Measurements from ENCODE around the gene SNX13. TPM values are rescaled to one million over a fixed set of nuclear protein-coding genes. Genes with fewer than 3 reads are reported as not detected.
A peak's percentile ranks its signal among the peaks of the same experiment; 100 is the strongest.

Gene SNX13
- total RNA-seq, 1 donor from 2014 or later, result 32.9 TPM

DNA sequence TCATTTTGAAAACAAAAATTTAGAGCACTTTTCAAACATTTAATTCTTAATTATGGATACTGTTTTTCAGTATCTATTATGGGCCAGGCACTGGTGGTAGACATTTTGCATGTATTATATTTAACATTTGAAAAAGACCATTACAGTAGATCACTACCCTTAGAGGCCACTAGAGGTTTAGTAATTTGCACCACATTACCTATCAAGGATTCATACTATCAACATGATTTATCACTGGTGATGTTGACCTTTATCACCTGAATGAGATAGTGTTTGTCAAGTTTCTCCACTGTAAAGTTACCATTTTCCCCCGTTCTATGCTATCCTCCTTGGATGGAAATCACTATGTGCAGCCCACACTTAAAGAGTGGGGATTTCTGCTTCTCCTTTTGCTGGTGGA, 4.4 kb upstream of the SNX13 start:
- TF ChIP-seq, protein P1, sequence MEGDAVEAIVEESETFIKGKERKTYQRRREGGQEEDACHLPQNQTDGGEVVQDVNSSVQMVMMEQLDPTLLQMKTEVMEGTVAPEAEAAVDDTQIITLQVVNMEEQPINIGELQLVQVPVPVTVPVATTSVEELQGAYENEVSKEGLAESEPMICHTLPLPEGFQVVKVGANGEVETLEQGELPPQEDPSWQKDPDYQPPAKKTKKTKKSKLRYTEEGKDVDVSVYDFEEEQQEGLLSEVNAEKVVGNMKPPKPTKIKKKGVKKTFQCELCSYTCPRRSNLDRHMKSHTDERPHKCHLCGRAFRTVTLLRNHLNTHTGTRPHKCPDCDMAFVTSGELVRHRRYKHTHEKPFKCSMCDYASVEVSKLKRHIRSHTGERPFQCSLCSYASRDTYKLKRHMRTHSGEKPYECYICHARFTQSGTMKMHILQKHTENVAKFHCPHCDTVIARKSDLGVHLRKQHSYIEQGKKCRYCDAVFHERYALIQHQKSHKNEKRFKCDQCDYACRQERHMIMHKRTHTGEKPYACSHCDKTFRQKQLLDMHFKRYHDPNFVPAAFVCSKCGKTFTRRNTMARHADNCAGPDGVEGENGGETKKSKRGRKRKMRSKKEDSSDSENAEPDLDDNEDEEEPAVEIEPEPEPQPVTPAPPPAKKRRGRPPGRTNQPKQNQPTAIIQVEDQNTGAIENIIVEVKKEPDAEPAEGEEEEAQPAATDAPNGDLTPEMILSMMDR (IDR thresholded peaks at IDR 0.05; ENCODE audit: insufficient read depth, low read length, severe bottlenecking), result peak; percentile 4
- H3K36me3 ChIP-seq (ENCODE audit: control insufficient read depth, insufficient read depth, low read length), result no peaks in the 10 kb centered on the region
- DNase-seq (ENCODE audit: low read depth) (no peak), FAIRE-seq (no peak)
- no peak overlapping the region for H3K4me3 ChIP-seq (ENCODE audit: low read depth, low read length)
- no peaks in the 10 kb centered on the region for H3K27me3 ChIP-seq (ENCODE audit: control insufficient read depth, insufficient read depth, low read length)

DNA sequence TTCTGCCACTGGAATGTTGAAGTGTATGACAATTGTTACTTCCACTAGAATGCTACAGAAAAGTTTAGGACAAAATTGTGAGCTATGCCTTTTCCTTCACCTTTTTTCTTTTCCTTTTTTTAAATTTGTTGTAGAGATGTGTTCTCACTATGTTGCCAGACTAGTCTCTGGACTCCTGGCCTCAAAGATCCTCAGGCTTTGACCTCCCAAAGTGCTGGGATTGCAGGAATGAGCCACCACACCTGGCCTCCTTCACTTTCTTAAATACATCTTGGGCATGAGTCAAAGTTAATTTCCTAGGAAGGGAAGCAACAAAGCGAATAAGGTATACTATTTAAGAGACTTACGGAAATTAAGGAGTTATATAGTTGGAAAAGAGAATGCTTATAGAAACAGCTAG, 2.7 kb upstream of the SNX13 start:
- TF ChIP-seq, protein P1 (IDR thresholded peaks at IDR 0.05; ENCODE audit: insufficient read depth, low read length, severe bottlenecking), result no peak
- H3K27me3 ChIP-seq (ENCODE audit: control insufficient read depth, insufficient read depth, low read length), result no peaks in the 10 kb centered on the region
- no peak overlapping the region for H3K4me3 ChIP-seq (ENCODE audit: low read depth, low read length)
- DNase-seq (ENCODE audit: low read depth) (no peak), FAIRE-seq (no peak)
- H3K36me3 ChIP-seq (ENCODE audit: control insufficient read depth, insufficient read depth, low read length), result no peaks in the 10 kb centered on the region

DNA sequence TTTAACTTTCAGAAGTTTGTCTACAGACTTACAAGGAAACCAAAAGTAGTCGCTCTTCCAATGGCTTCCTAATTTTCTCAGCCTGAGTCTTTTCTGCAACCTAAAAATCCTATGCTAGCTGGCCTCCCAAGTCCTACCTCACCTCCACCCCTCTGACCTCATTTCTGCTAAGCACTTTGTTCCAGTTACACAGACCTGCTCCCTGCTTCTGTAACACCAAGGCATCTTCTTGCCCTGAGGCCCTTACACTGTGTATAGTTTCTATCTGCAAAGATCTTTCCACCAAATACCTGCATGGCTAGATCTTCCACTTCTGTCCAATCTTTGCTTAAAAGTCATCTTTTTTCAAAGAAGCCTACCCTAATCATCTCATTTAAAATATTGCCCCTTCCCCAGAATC, 1.9 kb upstream of the SNX13 start:
- FAIRE-seq (no peak), DNase-seq (ENCODE audit: low read depth) (no peak)
- H3K27me3 ChIP-seq (ENCODE audit: control insufficient read depth, insufficient read depth, low read length), result no peaks in the 10 kb centered on the region
- H3K36me3 ChIP-seq (ENCODE audit: control insufficient read depth, insufficient read depth, low read length), result no peaks in the 10 kb centered on the region
- H3K4me3 ChIP-seq (ENCODE audit: low read depth, low read length), result no peak overlapping the region
- TF ChIP-seq, protein P1 (IDR thresholded peaks at IDR 0.05; ENCODE audit: insufficient read depth, low read length, severe bottlenecking), result no peak

GRCh38 chr7:17940951-17941431, 697 bp upstream of the SNX13 start:
- TF ChIP-seq, protein P1 (IDR thresholded peaks at IDR 0.05; ENCODE audit: insufficient read depth, low read length, severe bottlenecking), result no peak
- Histone ChIP-seq H3K36me3 (ENCODE audit: control insufficient read depth, insufficient read depth, low read length) (no peaks in the 10 kb centered on the region), H3K27me3 (ENCODE audit: control insufficient read depth, insufficient read depth, low read length) (no peaks in the 10 kb centered on the region), H3K4me3 (ENCODE audit: low read depth, low read length) (peak overlapping the region; percentile 93)
- DNase-seq (ENCODE audit: low read depth) (peak; percentile 35), FAIRE-seq (no peak)

DNA sequence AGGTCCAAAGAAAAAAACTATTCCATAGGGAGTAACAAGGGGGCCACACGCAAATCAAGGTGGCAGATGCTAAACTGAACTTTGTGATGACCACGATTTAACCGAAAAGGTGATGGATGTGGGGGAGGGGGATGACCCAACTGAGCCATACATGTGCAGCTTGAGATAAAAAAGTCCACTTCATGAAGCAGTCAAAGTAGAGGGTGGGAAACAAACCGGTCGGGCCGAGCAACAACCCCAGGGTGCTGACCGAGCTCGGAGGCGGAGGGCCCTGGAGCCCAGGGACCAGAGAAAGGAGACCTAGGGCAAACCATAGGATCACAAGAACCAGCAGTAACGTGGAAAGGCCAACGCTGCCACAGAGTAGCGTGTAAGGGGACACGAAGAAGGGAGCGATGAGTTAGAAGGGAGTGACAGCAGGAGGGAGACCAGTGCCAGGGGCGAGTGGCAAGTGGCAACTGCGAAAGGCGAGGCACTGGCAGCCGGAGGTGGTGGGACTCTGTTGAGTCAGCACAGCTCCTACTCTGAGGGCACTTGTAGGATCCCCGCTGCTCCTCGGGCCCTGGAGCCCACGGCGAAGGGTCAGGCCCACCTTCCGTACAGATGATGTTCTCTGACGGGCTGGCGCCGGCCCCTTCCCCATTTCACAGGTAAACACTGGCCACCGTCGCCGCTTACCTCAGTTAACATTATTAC, 540 bp downstream of the SNX13 start:
- DNase-seq (ENCODE audit: low read depth) (peak; percentile 38), FAIRE-seq (no peak)
- TF ChIP-seq, protein P1 (IDR thresholded peaks at IDR 0.05; ENCODE audit: insufficient read depth, low read length, severe bottlenecking), result no peak
- H3K36me3 ChIP-seq (ENCODE audit: control insufficient read depth, insufficient read depth, low read length), result no peaks in the 10 kb centered on the region
- peak overlapping the region; percentile 93 for H3K4me3 ChIP-seq (ENCODE audit: low read depth, low read length)
- no peaks in the 10 kb centered on the region for H3K27me3 ChIP-seq (ENCODE audit: control insufficient read depth, insufficient read depth, low read length)

DNA sequence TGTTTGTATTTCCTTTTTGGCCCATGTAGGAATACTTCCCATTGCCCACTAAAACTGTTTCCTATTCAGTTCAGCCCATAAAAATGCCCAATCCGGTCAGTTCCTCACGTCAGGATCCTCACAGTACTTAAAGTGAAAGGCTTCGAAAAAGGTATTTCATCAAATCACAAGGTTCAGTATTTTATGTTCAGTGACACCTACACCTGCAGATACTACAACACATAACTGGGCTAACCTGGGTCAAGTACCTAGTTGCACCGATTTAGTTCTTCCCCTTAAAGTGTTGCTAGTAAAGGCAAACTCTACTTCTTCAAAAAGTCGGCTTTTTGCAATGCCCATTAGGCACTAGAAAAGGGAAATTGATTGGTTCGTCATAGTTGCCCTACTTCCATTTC, 1.1 kb downstream of the SNX13 start:
- FAIRE-seq (no peak), DNase-seq (ENCODE audit: low read depth) (peak; percentile 47)
- no peaks in the 10 kb centered on the region for H3K36me3 ChIP-seq (ENCODE audit: control insufficient read depth, insufficient read depth, low read length)
- H3K4me3 ChIP-seq (ENCODE audit: low read depth, low read length), result peak overlapping the region; percentile 93
- no peaks in the 10 kb centered on the region for H3K27me3 ChIP-seq (ENCODE audit: control insufficient read depth, insufficient read depth, low read length)
- TF ChIP-seq, protein P1 (IDR thresholded peaks at IDR 0.05; ENCODE audit: insufficient read depth, low read length, severe bottlenecking), result no peak
